KMS-11 (cell line): ENCODE measurements around the gene SLCO6A1.
"Not testable (repeated sequence)": the region's sequence is repeated elsewhere in the genome, so short reads cannot be mapped to it uniquely, and the experiment has no call there.

ENCODE experiments used
- H2AFZ ChIP-seq: fragments of 200-600 bp; sonication (generic); 2 replicates; pipeline ENCODE4 v1.6.1; 2016; ENCODE audit warnings: antibody characterized with exemption, mixed run types, low read depth
- H3K27ac ChIP-seq: fragments of 200-600 bp; sonication (generic); 2 replicates; pipeline ENCODE4 v1.6.1; 2016; ENCODE audit warnings: mild to moderate bottlenecking, mixed run types
- H3K27me3 ChIP-seq: fragments of 200-600 bp; sonication (generic); 2 replicates; pipeline ENCODE4 v1.6.1; 2017; ENCODE audit warnings: mild to moderate bottlenecking, low read depth, mixed run types, moderate library complexity; ENCODE audit not compliant: insufficient read depth
- H3K36me3 ChIP-seq: fragments of 200-600 bp; sonication (generic); 2 replicates; pipeline ENCODE4 v1.6.1; 2017; ENCODE audit warnings: mild to moderate bottlenecking, mixed run types; ENCODE audit not compliant: insufficient read depth
- H3K4me1 ChIP-seq: fragments of 200-600 bp; sonication (generic); 2 replicates; pipeline ENCODE4 v1.6.1; 2016; ENCODE audit warnings: mild to moderate bottlenecking, low read depth, mixed run types; ENCODE audit not compliant: poor library complexity, severe bottlenecking
- H3K4me2 ChIP-seq: fragments of 200-600 bp; sonication (generic); 2 replicates; pipeline ENCODE4 v1.7.0; 2016; ENCODE audit warnings: mild to moderate bottlenecking, mixed run types
- H3K4me3 ChIP-seq: fragments of 200-600 bp; sonication (generic); IDR thresholded peaks from 2 replicates; pipeline ENCODE4 v1.6.1; 2017; ENCODE audit warnings: low read depth, low read length, mixed read lengths; ENCODE audit not compliant: insufficient read depth
- H3K79me2 ChIP-seq: fragments of 200-600 bp; sonication (generic); 2 replicates; pipeline ENCODE4 v1.6.1; 2016; ENCODE audit warnings: low read depth, mixed run types; ENCODE audit not compliant: insufficient read depth
- H3K9ac ChIP-seq: fragments of 200-600 bp; sonication (generic); 2 replicates; pipeline ENCODE4 v1.6.1; 2016; ENCODE audit warnings: mild to moderate bottlenecking, mixed run types
- H4K20me1 ChIP-seq: fragments of 200-600 bp; sonication (generic); 2 replicates; pipeline ENCODE4 v1.6.1; 2016; ENCODE audit warnings: mild to moderate bottlenecking, mixed run types; ENCODE audit not compliant: insufficient read depth
- TF ChIP-seq, protein P1 (sequence below): fragments of 200-600 bp; sonication (generic); conservative IDR thresholded peaks from 2 replicates; pipeline ENCODE4 v1.6.1; 2017; ENCODE audit warnings: low read depth, mild to moderate bottlenecking, antibody characterized with exemption, low read length, moderate library complexity, mixed read lengths

SLCO6A1 gene

DNA sequence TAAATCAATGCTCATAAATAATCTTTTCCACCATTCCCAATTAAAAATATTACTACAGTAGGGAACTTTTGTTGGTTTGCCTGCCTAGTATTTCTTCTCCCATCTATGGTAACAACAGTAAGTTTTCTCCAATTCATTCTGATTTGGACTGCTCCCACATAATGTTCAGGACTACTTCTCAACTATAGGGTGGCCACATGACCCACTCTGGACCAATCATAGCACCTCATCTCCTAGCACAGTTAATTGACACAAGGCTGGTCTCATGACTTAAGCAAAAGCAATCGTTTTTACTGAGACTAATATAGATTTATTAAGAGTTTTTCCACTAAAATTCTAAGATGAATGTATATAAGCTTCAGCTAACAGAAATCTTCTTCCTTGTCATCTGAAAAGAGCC, 28.7 kb upstream of the SLCO6A1 start:
- Histone ChIP-seq H2AFZ (no peak overlapping the region), H3K9ac (no peak overlapping the region), H3K4me3 (no peak overlapping the region), H3K27me3 (no peaks in the 10 kb centered on the region), H3K27ac (no peak overlapping the region), H3K36me3 (no peaks in the 10 kb centered on the region), H3K4me2 (no peak overlapping the region), H4K20me1 (no peaks in the 10 kb centered on the region), H3K79me2 (no peaks in the 10 kb centered on the region), H3K4me1 (peaks cover 34% of the 10 kb centered on the region)
- TF ChIP-seq, protein P1, sequence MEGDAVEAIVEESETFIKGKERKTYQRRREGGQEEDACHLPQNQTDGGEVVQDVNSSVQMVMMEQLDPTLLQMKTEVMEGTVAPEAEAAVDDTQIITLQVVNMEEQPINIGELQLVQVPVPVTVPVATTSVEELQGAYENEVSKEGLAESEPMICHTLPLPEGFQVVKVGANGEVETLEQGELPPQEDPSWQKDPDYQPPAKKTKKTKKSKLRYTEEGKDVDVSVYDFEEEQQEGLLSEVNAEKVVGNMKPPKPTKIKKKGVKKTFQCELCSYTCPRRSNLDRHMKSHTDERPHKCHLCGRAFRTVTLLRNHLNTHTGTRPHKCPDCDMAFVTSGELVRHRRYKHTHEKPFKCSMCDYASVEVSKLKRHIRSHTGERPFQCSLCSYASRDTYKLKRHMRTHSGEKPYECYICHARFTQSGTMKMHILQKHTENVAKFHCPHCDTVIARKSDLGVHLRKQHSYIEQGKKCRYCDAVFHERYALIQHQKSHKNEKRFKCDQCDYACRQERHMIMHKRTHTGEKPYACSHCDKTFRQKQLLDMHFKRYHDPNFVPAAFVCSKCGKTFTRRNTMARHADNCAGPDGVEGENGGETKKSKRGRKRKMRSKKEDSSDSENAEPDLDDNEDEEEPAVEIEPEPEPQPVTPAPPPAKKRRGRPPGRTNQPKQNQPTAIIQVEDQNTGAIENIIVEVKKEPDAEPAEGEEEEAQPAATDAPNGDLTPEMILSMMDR: no peak

DNA sequence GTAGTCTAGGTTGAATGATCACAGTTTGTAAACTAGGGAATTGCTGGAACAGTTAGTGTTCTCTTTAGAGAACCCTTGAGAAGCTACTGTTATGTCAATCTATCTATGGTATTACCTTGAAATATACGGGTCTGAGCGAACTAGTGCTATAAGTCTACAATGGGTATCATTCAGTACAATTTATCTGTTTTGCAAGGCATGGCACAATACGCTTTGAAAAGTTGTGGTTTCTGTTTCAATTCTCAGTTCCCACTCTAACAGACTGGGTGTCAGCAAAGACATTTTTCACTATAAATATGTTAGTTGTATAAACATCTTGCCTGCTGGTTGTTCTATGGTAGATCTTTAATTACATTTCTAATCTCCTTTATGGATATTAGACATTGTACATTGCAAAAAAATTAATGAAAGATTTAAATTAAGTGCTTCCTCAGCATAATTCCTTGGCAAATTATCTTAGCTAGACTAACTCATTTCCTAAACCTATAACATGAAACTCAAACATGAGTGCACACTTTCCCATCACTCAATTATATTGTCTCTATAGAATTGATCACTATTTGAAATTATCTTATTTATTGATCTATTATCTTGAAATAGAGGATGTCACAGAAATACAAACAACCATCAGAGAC, 24.9 kb upstream of the SLCO6A1 start:
- peak overlapping the region; percentile 60 for H3K4me2 ChIP-seq

DNA sequence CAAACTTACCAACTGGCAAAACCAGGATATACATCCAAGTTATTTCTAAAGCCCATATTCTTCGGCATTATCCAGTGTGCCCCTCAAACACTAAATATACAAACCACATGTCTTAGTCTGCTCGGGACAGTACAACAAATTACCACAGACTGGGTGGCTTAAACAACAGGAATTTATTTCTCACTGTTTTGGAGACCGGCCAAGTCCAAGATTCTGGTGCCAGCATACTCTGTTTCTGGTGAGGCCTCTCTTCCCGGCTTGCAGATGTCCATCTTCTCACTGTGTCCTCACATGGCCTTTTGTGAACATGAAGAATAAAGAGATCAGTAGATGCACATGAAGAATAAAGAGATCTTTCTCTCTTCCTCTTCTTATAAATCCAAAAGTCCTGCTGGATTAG, 12.9 kb upstream of the SLCO6A1 start:
- Histone ChIP-seq H2AFZ (no peak overlapping the region), H4K20me1 (no peaks in the 10 kb centered on the region), H3K27me3 (no peaks in the 10 kb centered on the region), H3K79me2 (no peaks in the 10 kb centered on the region), H3K36me3 (no peaks in the 10 kb centered on the region), H3K9ac (no peak overlapping the region), H3K4me2 (no peak overlapping the region), H3K4me1 (no peaks in the 10 kb centered on the region), H3K27ac (no peak overlapping the region), H3K4me3 (no peak overlapping the region)
- TF ChIP-seq, protein P1: no peak

More for the DNA sequence above, 24.9 kb upstream of the SLCO6A1 start:
- H4K20me1 ChIP-seq: no peaks in the 10 kb centered on the region
- no peaks in the 10 kb centered on the region for H3K36me3 ChIP-seq
- H3K4me3 ChIP-seq: no peak overlapping the region
- TF ChIP-seq, protein P1: no peak
- peaks cover 25% of the 10 kb centered on the region for H3K4me1 ChIP-seq
- H3K9ac ChIP-seq: no peak overlapping the region
- H3K27ac ChIP-seq: peak overlapping the region; percentile 47
- no peaks in the 10 kb centered on the region for H3K27me3 ChIP-seq
- H3K79me2 ChIP-seq: no peaks in the 10 kb centered on the region
- H2AFZ ChIP-seq: peak overlapping the region; percentile 50

DNA sequence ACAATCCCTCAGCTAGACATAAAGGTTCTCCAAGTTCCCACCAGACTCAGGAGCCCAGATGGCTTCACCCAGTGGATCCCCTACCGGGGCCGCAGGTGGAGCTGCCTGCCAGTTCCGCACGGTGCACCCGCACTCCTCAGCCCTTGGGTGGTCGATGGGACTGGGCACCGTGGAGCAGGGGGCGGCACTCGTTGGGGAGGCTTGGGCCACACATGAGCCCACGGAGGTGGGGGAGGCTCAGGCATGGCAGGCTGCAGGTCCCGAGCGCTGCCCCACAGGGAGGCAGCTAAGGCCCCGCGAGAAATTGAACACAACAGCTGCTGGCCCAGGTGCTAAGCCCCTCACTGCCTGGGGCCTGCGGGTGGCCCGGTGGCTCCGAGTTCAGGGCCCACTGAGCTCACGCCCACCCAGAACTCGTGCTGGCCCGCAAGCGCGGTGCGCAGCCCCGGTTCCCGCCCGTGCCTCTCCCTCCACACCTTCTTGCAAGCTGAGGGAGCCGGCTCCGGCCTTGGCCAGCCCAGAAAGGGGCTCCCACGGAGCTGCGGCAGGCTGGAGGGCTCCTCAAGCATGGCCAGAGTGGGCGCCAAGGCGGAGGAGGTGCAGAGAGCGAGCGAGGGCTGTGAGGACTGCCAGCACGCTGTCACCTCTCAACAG, 7.4 kb downstream of the SLCO6A1 start:
- not testable (repeated sequence) for H3K79me2 ChIP-seq, H3K4me1 ChIP-seq, H4K20me1 ChIP-seq, H3K9ac ChIP-seq, H3K4me3 ChIP-seq, H3K36me3 ChIP-seq, H3K4me2 ChIP-seq, H3K27ac ChIP-seq, H3K27me3 ChIP-seq, H2AFZ ChIP-seq

DNA sequence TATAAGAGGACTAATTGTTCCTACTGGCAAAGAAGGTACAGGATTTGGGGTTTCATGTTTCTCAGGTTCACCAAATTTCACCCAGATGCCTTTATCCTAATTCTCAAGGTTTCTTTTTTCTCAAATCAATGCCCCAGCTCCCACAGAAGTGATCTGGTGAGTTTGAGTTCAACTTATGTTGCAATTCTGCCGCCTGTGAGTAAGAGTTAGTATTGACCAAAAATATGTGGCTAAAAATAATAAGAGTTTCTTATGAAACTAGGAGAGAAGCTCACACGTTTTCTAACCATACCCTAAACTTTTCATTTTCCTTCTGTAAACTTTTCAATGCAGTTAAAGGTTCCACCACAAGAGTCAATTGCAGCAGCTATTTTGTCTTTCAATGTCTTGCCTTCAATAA, 15.1 kb downstream of the SLCO6A1 start:
- no peaks in the 10 kb centered on the region for H3K27me3 ChIP-seq
- TF ChIP-seq, protein P1: no peak
- no peaks in the 10 kb centered on the region for H3K79me2 ChIP-seq
- H3K4me1 ChIP-seq: peaks cover 4% of the 10 kb centered on the region
- no peak overlapping the region for H3K4me3 ChIP-seq
- H3K4me2 ChIP-seq: no peak overlapping the region
- H2AFZ ChIP-seq: no peak overlapping the region
- no peaks in the 10 kb centered on the region for H3K36me3 ChIP-seq
- no peaks in the 10 kb centered on the region for H4K20me1 ChIP-seq
- H3K27ac ChIP-seq: no peak overlapping the region
- no peak overlapping the region for H3K9ac ChIP-seq
